IMR-90 (cell line): Measurements from ENCODE around the gene LTB4R. TPM values are rescaled to one million over a fixed set of nuclear protein-coding genes. Genes with fewer than 3 reads are reported as not detected.

Experiments used
- ATAC-seq: fragments of 200-7000 bp; cut with Tn5 transposase; 2 replicates; pipeline ENCODE4 v1.9.1; 2020; ENCODE audit warnings: low read depth, mild to moderate bottlenecking, moderate library complexity
- BruUV-seq: library from RNA; stranded (reverse); fragments of 400-500 nt; replicated peaks from 2 replicates; lab custom pipeline; 2021; lab: Mats Ljungman, UMichigan
- CTCF ChIA-PET: fragments of 300-600 bp; formaldehyde crosslinking; extraction: SDS; loops from one replicate; lab custom pipeline; 2021; ENCODE audit warnings: antibody characterized with exemption; lab: Yijun Ruan, JAX
- POLR2A ChIA-PET: fragments of 300-600 bp; sonication (Branson Sonifier 250); formaldehyde crosslinking; loops from one replicate; lab custom pipeline; 2022; ENCODE audit warnings: antibody characterized with exemption; ENCODE audit not compliant: unreplicated experiment; lab: Charles Lee
- DNase-seq: peaks from one replicate; pipeline ENCODE4 v3.0.0; 2013
- H2AFZ ChIP-seq: replicated peaks from 2 replicates; pipeline ENCODE3; 2013; ENCODE audit warnings: low read length, mild to moderate bottlenecking; ENCODE audit not compliant: poor library complexity
- H2AK5ac ChIP-seq: 2 replicates; pipeline ENCODE4 v1.6.1; 2013; ENCODE audit warnings: low read depth, low read length, inconsistent platforms
- H2AK9ac ChIP-seq: replicated peaks from 2 replicates; pipeline ENCODE3; 2013; ENCODE audit warnings: mild to moderate bottlenecking, low read depth, low read length, moderate library complexity; ENCODE audit not compliant: poor library complexity
- H2BK120ac ChIP-seq: 2 replicates; pipeline ENCODE4 v1.6.1; 2013; ENCODE audit warnings: low read depth, low read length, inconsistent platforms
- H2BK15ac ChIP-seq: 3 replicates; pipeline ENCODE4 v1.6.1; 2013; ENCODE audit warnings: low read depth, low read length, inconsistent platforms
- H2BK20ac ChIP-seq: 2 replicates; pipeline ENCODE4 v1.6.1; 2013; ENCODE audit warnings: low read depth, mild to moderate bottlenecking, inconsistent platforms, low read length, moderate library complexity
- H2BK5ac ChIP-seq: 2 replicates; pipeline ENCODE4 v1.6.1; 2013; ENCODE audit warnings: mild to moderate bottlenecking, low read depth, low read length, inconsistent platforms; ENCODE audit not compliant: poor library complexity, severe bottlenecking
- H3K14ac ChIP-seq: replicated peaks from 2 replicates; pipeline ENCODE4 v1.6.1; 2013; ENCODE audit warnings: low read depth, low read length, inconsistent platforms
- H3K18ac ChIP-seq: 2 replicates; pipeline ENCODE4 v1.6.1; 2013; ENCODE audit warnings: low read depth, low read length, control low read depth
- H3K23ac ChIP-seq: 2 replicates; pipeline ENCODE4 v1.6.1; 2013; ENCODE audit warnings: low read depth, low read length, inconsistent platforms
- H3K27ac ChIP-seq: 2 replicates; pipeline ENCODE4 v1.5.1; 2013; ENCODE audit warnings: mild to moderate bottlenecking, control low read depth, low read length; ENCODE audit not compliant: insufficient read depth
- H3K27me3 ChIP-seq: 2 replicates; pipeline ENCODE4 v1.6.1; 2013; ENCODE audit warnings: low read length; ENCODE audit not compliant: control insufficient read depth, insufficient read depth
- H3K36me3 ChIP-seq: 2 replicates; pipeline ENCODE4 v1.6.1; 2013; ENCODE audit warnings: low read length, mixed read lengths; ENCODE audit not compliant: control insufficient read depth, insufficient read depth
- H3K4ac ChIP-seq: 2 replicates; pipeline ENCODE4 v1.6.1; 2013; ENCODE audit warnings: low read depth, low read length, inconsistent platforms
- H3K4me1 ChIP-seq: 2 replicates; pipeline ENCODE4 v1.6.1; 2013; ENCODE audit warnings: low read length, mixed read lengths; ENCODE audit not compliant: control insufficient read depth, insufficient read depth
- H3K4me2 ChIP-seq: 2 replicates; pipeline ENCODE4 v1.6.1; 2013; ENCODE audit warnings: low read depth, mild to moderate bottlenecking, control low read depth, low read length, moderate library complexity
- H3K4me3 ChIP-seq: 2 replicates; pipeline ENCODE4 v1.5.1; 2013; ENCODE audit warnings: low read depth, mild to moderate bottlenecking, control low read depth, low read length, moderate library complexity; ENCODE audit not compliant: insufficient read depth
- H3K56ac ChIP-seq: 2 replicates; pipeline ENCODE4 v1.6.1; 2013; ENCODE audit warnings: low read length, inconsistent platforms; ENCODE audit not compliant: insufficient read depth; ENCODE audit errors: extremely low read depth
- H3K79me1 ChIP-seq, 2 experiments: 2 replicates each; pipeline ENCODE4 v1.6.1; 2013; ENCODE audit warnings: low read length in 2 of 2, inconsistent platforms in 1 of 2, low read depth in 1 of 2
- H3K9ac ChIP-seq: 2 replicates; pipeline ENCODE4 v1.6.1; 2013; ENCODE audit warnings: low read depth, low read length, control low read depth
- H3K9me1 ChIP-seq: 2 replicates; pipeline ENCODE4 v1.6.1; 2013; ENCODE audit warnings: low read length, inconsistent platforms; ENCODE audit not compliant: insufficient read depth
- H3K9me3 ChIP-seq: 2 replicates; pipeline ENCODE4 v1.6.1; 2013; ENCODE audit warnings: low read length; ENCODE audit not compliant: control insufficient read depth, insufficient read depth
- H4K20me1 ChIP-seq: 2 replicates; pipeline ENCODE4 v1.6.1; 2013; ENCODE audit warnings: low read length, inconsistent platforms; ENCODE audit not compliant: insufficient read depth
- H4K5ac ChIP-seq: 2 replicates; pipeline ENCODE4 v1.6.1; 2013; ENCODE audit warnings: mild to moderate bottlenecking, low read depth, low read length, control low read depth
- H4K8ac ChIP-seq, 2 experiments: 2 replicates each; pipeline ENCODE4 v1.6.1; 2013; ENCODE audit warnings: low read depth in 2 of 2, low read length in 2 of 2, control low read depth in 1 of 2, inconsistent platforms in 1 of 2
- H4K91ac ChIP-seq: 2 replicates; pipeline ENCODE4 v1.6.1; 2013; ENCODE audit warnings: low read depth, low read length, inconsistent platforms; ENCODE audit not compliant: insufficient read depth
- BHLHE40 ChIP-seq: fragments of 150-350 bp; IDR thresholded peaks from 2 replicates; pipeline ENCODE4 v1.6.1; 2016; ENCODE audit warnings: mild to moderate bottlenecking, low read depth, low read length
- CEBPB ChIP-seq: IDR thresholded peaks from 2 replicates; pipeline ENCODE4 v1.6.1; 2012; ENCODE audit warnings: low read depth, low read length, improper control_type of control experiment
- CTCF ChIP-seq: conservative IDR thresholded peaks from 2 replicates; pipeline ENCODE4 v1.5.1; 2012; ENCODE audit warnings: mild to moderate bottlenecking, low read depth, low read length, improper control_type of control experiment
- ELK1 ChIP-seq: fragments of 150-350 bp; IDR thresholded peaks from 2 replicates; pipeline ENCODE4 v1.6.1; 2016; ENCODE audit warnings: low read depth, mild to moderate bottlenecking, low read length, moderate library complexity, borderline replicate concordance
- FOS ChIP-seq: fragments of 150-350 bp; IDR thresholded peaks from 2 replicates; pipeline ENCODE4 v1.6.1; 2016; ENCODE audit warnings: low read depth, low read length
- MAZ ChIP-seq: IDR thresholded peaks from 2 replicates; pipeline ENCODE4 v1.6.1; 2012; ENCODE audit warnings: low read depth, mild to moderate bottlenecking, low read length, improper control_type of control experiment, moderate library complexity, borderline replicate concordance
- NFE2L2 ChIP-seq: fragments of 150-350 bp; IDR thresholded peaks from 2 replicates; pipeline ENCODE4 v1.6.1; 2016; ENCODE audit warnings: low read depth, mild to moderate bottlenecking, low read length
- RCOR1 ChIP-seq: IDR thresholded peaks from 2 replicates; pipeline ENCODE4 v1.6.1; 2012; ENCODE audit warnings: mild to moderate bottlenecking, low read length, improper control_type of control experiment; ENCODE audit not compliant: insufficient replicate concordance
- RFX5 ChIP-seq: IDR thresholded peaks from 2 replicates; pipeline ENCODE4 v1.8.0; 2012; ENCODE audit warnings: low read depth, mild to moderate bottlenecking, low read length, moderate library complexity
- SMC3 ChIP-seq: fragments of 150-350 bp; IDR thresholded peaks from 2 replicates; pipeline ENCODE4 v1.6.1; 2016; ENCODE audit warnings: low read depth, mild to moderate bottlenecking, antibody characterized with exemption, low read length, moderate library complexity
- whole genome bisulfite sequencing, 2 experiments: methylation state at CpG; one replicate each; pipeline versions ENCODE4 v1.1.5 to v1.1.7; 2013; ENCODE audit warnings: missing lambda C conversion rate in 2 of 2; ENCODE audit not compliant: insufficient read length in 1 of 2; ENCODE audit errors: extremely low coverage in 2 of 2; 5-methylcytosine and 5-hydroxymethylcytosine counted together
- dilution Hi-C: fragments of 300-500 bp; cut with HindIII; formaldehyde crosslinking; loops from one replicate; pipeline ENCODE4 v1.14.3; 2018; ENCODE audit warnings: low sequenced_read_pairs; ENCODE audit not compliant: unreplicated experiment
- in situ Hi-C: fragments of 300-500 bp; cut with MboI; formaldehyde crosslinking; loops from 3 replicates; pipeline ENCODE4 v1.14.3; 2019; ENCODE audit warnings: low sequenced_read_pairs, inconsistent platforms, mixed read lengths
- intact Hi-C: fragments of 100-400 bp; cut with micrococcal nuclease; formaldehyde crosslinking; loops from 2 replicates; pipeline ENCODE4 v1.10.0; 2022
- polyA plus RNA-seq, 3 experiments: library from polyadenylated mRNA; depleted of rRNA; stranded (reverse); fragments of >200 nt; gene quantifications; 2 replicates each; pipeline ENCODE4 v1.2.3, GENCODE V29; 2012; ENCODE audit warnings: low replicate concordance in 1 of 3
- total RNA-seq: library from RNA; depleted of rRNA; stranded (reverse); fragments of >200 nt; gene quantifications from 2 replicates; pipeline ENCODE4 v1.2.3, GENCODE V29; 2012

Gene LTB4R
- total and polyA plus RNA-seq, 2 of the 4 experiments (the other 2 are of a cell fraction), result 0.18 to 2.3 TPM

- Histone ChIP-seq H2BK120ac (no peak overlapping the region), H3K27me3 (peaks cover 34% of the 10 kb centered on the region), H4K20me1 (no peaks in the 10 kb centered on the region), H4K5ac (no peak overlapping the region), H3K56ac (no peak overlapping the region), H3K9ac (no peak overlapping the region), H3K4ac (no peak overlapping the region), H3K9me3 (no peaks in the 10 kb centered on the region), H2AK5ac (no peak overlapping the region), H4K8ac (no peak overlapping the region), H3K4me1 (peaks cover 3% of the 10 kb centered on the region; the same call in 1 of the 2 replicates), H2BK20ac (no peak overlapping the region), H3K4me3 (no peak overlapping the region), H2AK9ac (no peak overlapping the region), H3K14ac (no peak overlapping the region), H2BK5ac (no peak overlapping the region), H4K91ac (no peak overlapping the region), H3K36me3 (no peaks in the 10 kb centered on the region), H2BK15ac (no peak overlapping the region), H3K4me2 (no peak overlapping the region), H3K27ac (no peak overlapping the region), H3K9me1 (no peaks in the 10 kb centered on the region; the same call in 1 of the 2 replicates), H3K79me1 (no peaks in the 10 kb centered on the region), H3K23ac (no peak overlapping the region), H3K18ac (no peak overlapping the region), H2AFZ (no peak overlapping the region)
- BruUV-seq, result no TSS peak
- in situ Hi-C loops, result loop anchor here (5.0 kb wide), 1 partner anchor 106 kb away; no protein-coding TSS in a partner anchor
- WGBS, 2 experiments, result 79% methylated on average over 5 of the region's 10 CpGs; no CpG with 5 or more reads in 1 of the 2 experiments
- TF ChIP-seq ELK1, result no peak
- TF ChIP-seq FOS, result no peak
- TF ChIP-seq CTCF, result no peak
- TF ChIP-seq RCOR1, result no peak
- TF ChIP-seq CEBPB, result no peak
- no peak for TF ChIP-seq NFE2L2
- TF ChIP-seq BHLHE40, result no peak
- no peak for TF ChIP-seq SMC3
- TF ChIP-seq MAZ, result no peak
- no peak for TF ChIP-seq RFX5
- ChIA-PET CTCF (interaction anchor here (0.7 to 5.6 kb wide), 2 partner anchors 100 to 106 kb away, joined by 3 to 63 read pairs; partner anchors contain the start of genes CBLN3 and KHNYN), POLR2A (no interaction called here)
- dilution Hi-C loops, result no loop called here
- intact Hi-C loops, result no loop called here
- no peak for ATAC-seq
- no peak for DNase-seq
Measured at GRCh38 chr14:24330973-24331674, 19.8 kb downstream of the LTB4R start.
